K562 (cell line): ENCODE data around the gene GEMIN4. TPM values are rescaled to one million over a fixed set of nuclear protein-coding genes. Genes with fewer than 3 reads are reported as not detected.

Experiments
- ATAC-seq: fragments of 200-7000 bp; cut with Tn5 transposase; 3 replicates; pipeline ENCODE4 v1.9.1; 2020; ENCODE audit warnings: moderate library complexity
- BruUV-seq: library from RNA; stranded (reverse); fragments of 400-500 nt; replicated peaks from 2 replicates; lab custom pipeline; 2021; lab: Mats Ljungman, UMichigan
- CTCF ChIA-PET: fragments of 300-600 bp; formaldehyde crosslinking; extraction: SDS; loops from one replicate; lab custom pipeline; 2021; ENCODE audit warnings: low intra/inter-chr PET ratio; lab: Yijun Ruan, JAX
- POLR2A ChIA-PET: fragments of 300-600, 350-650 bp; sonication (Branson Sonifier 250); formaldehyde crosslinking; extraction: SDS; loops from one replicate; lab custom pipeline; 2021; ENCODE audit warnings: antibody characterized with exemption, inconsistent platforms; lab: Yijun Ruan, JAX
- DNase-seq, 4 experiments: peaks; one replicate each; pipeline versions ENCODE4 v3.0.0 to v3.0.0-alpha.2; 2011 to 2018; ENCODE audit warnings: low spot score in 3 of 4, mixed read lengths in 3 of 4; ENCODE audit errors: extremely low read depth in 1 of 4
- FAIRE-seq: peaks from 2 replicates; lab custom pipeline; 2011; peaks lifted over from hg19 to GRCh38; lab: Jason Lieb, UNC
- H2AFZ ChIP-seq: 2 replicates; pipeline ENCODE4 v1.6.0; 2011; ENCODE audit warnings: low read depth, low read length, control low read depth, inconsistent platforms
- H3K27ac ChIP-seq: fragments of 200-600 bp; 3 replicates; pipeline ENCODE4 v1.8.0; 2011; ENCODE audit warnings: low read depth, mild to moderate bottlenecking, control low read depth, inconsistent platforms, low read length, moderate library complexity, mixed read lengths; ENCODE audit errors: extremely low read depth
- H3K27me3 ChIP-seq, 2 experiments: fragments of 300-600 bp in 1 of 2; 2 replicates in 1 of 2; 3 replicates in 1 of 2; pipeline versions ENCODE4 v1.6.0 to v1.8.0; 2011; ENCODE audit warnings: inconsistent platforms in 2 of 2, low read length in 2 of 2, mild to moderate bottlenecking in 1 of 2, mixed read lengths in 1 of 2, moderate library complexity in 1 of 2; ENCODE audit not compliant: control insufficient read depth in 2 of 2, insufficient read depth in 2 of 2
- H3K36me3 ChIP-seq: fragments of 300-600 bp; 3 replicates; pipeline ENCODE4 v1.8.0; 2011; ENCODE audit warnings: mild to moderate bottlenecking, low read length, inconsistent platforms; ENCODE audit not compliant: control insufficient read depth, insufficient read depth
- H3K4me1 ChIP-seq, 2 experiments: fragments of 200-600 bp in 1 of 2; replicated peaks in 1 of 2; 2 replicates in 1 of 2; 3 replicates in 1 of 2; pipeline versions ENCODE4 v1.5.1 to v1.8.0; 2011; ENCODE audit warnings: inconsistent platforms in 2 of 2, low read length in 2 of 2, mild to moderate bottlenecking in 1 of 2, mixed read lengths in 1 of 2, moderate library complexity in 1 of 2; ENCODE audit not compliant: control insufficient read depth in 2 of 2, insufficient read depth in 2 of 2
- H3K4me2 ChIP-seq: 2 replicates; pipeline ENCODE4 v1.6.1; 2011; ENCODE audit warnings: low read length, control low read depth, inconsistent platforms, mixed read lengths; ENCODE audit not compliant: insufficient read depth
- H3K4me3 ChIP-seq: fragments of 200-600 bp; sonication (generic), shearing (Covaris generic); 2 replicates; pipeline ENCODE4 v1.5.1; 2016; ENCODE audit warnings: control low read depth, inconsistent platforms
- H3K79me2 ChIP-seq: fragments of 200-600 bp; 3 replicates; pipeline ENCODE4 v1.8.0; 2011; ENCODE audit warnings: low read length, inconsistent platforms; ENCODE audit not compliant: control insufficient read depth, insufficient read depth
- H3K9ac ChIP-seq, 2 experiments: 2 replicates each; pipeline versions ENCODE4 v1.6.0 to v1.6.1; 2011; ENCODE audit warnings: low read depth in 2 of 2, low read length in 2 of 2, control low read depth in 1 of 2, inconsistent platforms in 1 of 2, mild to moderate bottlenecking in 1 of 2, mixed read lengths in 1 of 2; ENCODE audit not compliant: insufficient read depth in 1 of 2
- H3K9me1 ChIP-seq: one replicate; pipeline ENCODE4 v1.6.0; 2011; ENCODE audit warnings: inconsistent platforms, mild to moderate bottlenecking, low read length, moderate library complexity; ENCODE audit not compliant: control insufficient read depth, insufficient read depth
- H3K9me3 ChIP-seq: replicated peaks from 2 replicates; pipeline ENCODE4 v1.5.1; 2011; ENCODE audit warnings: low read depth, low read length, inconsistent platforms; ENCODE audit not compliant: control insufficient read depth, insufficient read depth
- H4K20me1 ChIP-seq: replicated peaks from 2 replicates; pipeline ENCODE4 v1.6.1; 2011; ENCODE audit warnings: low read length, inconsistent platforms, mixed read lengths; ENCODE audit not compliant: control insufficient read depth, insufficient read depth
- C11orf30 ChIP-seq: fragments of 450-650 bp; IDR thresholded peaks from 2 replicates; pipeline ENCODE4 v1.6.1; 2016; ENCODE audit warnings: low read depth, mild to moderate bottlenecking
- KLF16 ChIP-seq: IDR thresholded peaks from 2 replicates; pipeline ENCODE4 v1.6.1; 2016; ENCODE audit warnings: antibody characterized with exemption
- PRMT5 ChIP-seq: sonication (generic); formaldehyde crosslinking; IDR thresholded peaks from 2 replicates; pipeline ENCODE4 v1.5.0; 2020; ENCODE audit warnings: missing genetic modification reagents
- USF2 ChIP-seq: sonication (generic); formaldehyde crosslinking; IDR thresholded peaks from 2 replicates; pipeline ENCODE4 v1.5.0; 2020; ENCODE audit warnings: missing genetic modification reagents
- ZNF639 ChIP-seq, 2 experiments: fragments of 200-800 bp in 1 of 2; sonication (Bioruptor generic) in 1 of 2; sonication (generic) in 1 of 2; formaldehyde crosslinking in 1 of 2; IDR thresholded peaks in 1 of 2; conservative IDR thresholded peaks in 1 of 2; 2 replicates each; pipeline versions ENCODE4 v1.5.0 to v1.6.1; 2016 to 2020; ENCODE audit warnings: missing compliant biosample characterization in 1 of 2, missing genetic modification characterization in 1 of 2, missing genetic modification reagents in 1 of 2
- WGBS: fragments of 100-300 bp; shearing (Covaris generic); methylation state at CpG from one replicate; pipeline ENCODE4 v1.1.6; 2016; ENCODE audit warnings: low coverage, mixed read lengths; ENCODE audit not compliant: insufficient coverage; ENCODE audit errors: missing lambda C conversion rate; 5-methylcytosine and 5-hydroxymethylcytosine counted together
- in situ Hi-C: fragments of 300-500 bp; cut with MboI; formaldehyde crosslinking; loops from 4 replicates; pipeline ENCODE4 v1.15.0; 2018; ENCODE audit warnings: inconsistent platforms, mixed read lengths
- intact Hi-C: fragments of 100-400 bp; cut with micrococcal nuclease; formaldehyde crosslinking; loops from 2 replicates; pipeline ENCODE4 v1.14.2; 2022
- polyA plus RNA-seq, 8 experiments: library from polyadenylated mRNA; depleted of rRNA in 4 of 8; stranded (reverse) in 5 of 8; unstranded in 3 of 8; fragments of >200 nt; fragmentation: Nextera tagmentation in 2 of 8; fragmentation: Illumina TruSeq in 1 of 8; extraction: Ambion mirVana in 2 of 8; extraction: Trizol in 1 of 8; gene quantifications; 2 replicates each; pipeline versions ENCODE4 v1.2.1 to v1.2.3, GENCODE V29; 2011 to 2014; ENCODE audit warnings: inconsistent platforms in 1 of 8, missing spikeins in 1 of 8
- total RNA-seq, 7 experiments: library from RNA; depleted of rRNA in 6 of 7; stranded (reverse); fragments of >200 nt in 6 of 7; fragmentation: Illumina TruSeq in 2 of 7; extraction: Trizol in 2 of 7; gene quantifications; 2 replicates each; pipeline versions ENCODE4 v1.2.1 to v1.2.3, GENCODE V29; 2011 to 2021; ENCODE audit warnings: low replicate concordance in 1 of 7

Gene GEMIN4
- total and polyA plus RNA-seq, 9 of the 15 experiments (the other 6 are each of a cell fraction or from before 2014, with no cell fraction given) = 1.8 to 42.5 (median 10.8) TPM

GRCh38 chr17:797236-797840 is 45.3 kb upstream of the GEMIN4 start:
- Histone ChIP-seq H3K27me3 (peaks cover 16 to 40% of the 10 kb centered on the region in 2 experiments), H3K9me3 (no peaks in the 10 kb centered on the region), H3K4me2 (no peak overlapping the region), H3K36me3 (peaks cover 5% of the 10 kb centered on the region; the same call in 1 of the 3 replicates), H3K4me1 (peaks cover 0 to 4% of the 10 kb centered on the region in 2 experiments; a peak in 1 of 5 replicates), H2AFZ (no peak overlapping the region), H3K9ac (no peak overlapping the region), H4K20me1 (0 out of 2 replicates have a peak, but pooled peaks cover 7% of the 10 kb centered on the region), H3K79me2 (no peaks in the 10 kb centered on the region), H3K4me3 (no peak overlapping the region), H3K27ac (no peak overlapping the region), H3K9me1 (no peaks in the 10 kb centered on the region)
- DNase-seq (no peak), ATAC-seq (no peak), FAIRE-seq (no peak)
- in situ Hi-C loops = no loop called here
- ChIA-PET POLR2A (interaction anchor here (1.1 to 1.4 kb wide), 3 partner anchors 11 to 128 kb away, joined by 3 to 6 read pairs (median 5); no protein-coding TSS in a partner anchor), CTCF (no interaction called here)
- intact Hi-C loops = loop anchor here (5.0 kb wide), 1 partner anchor 200 kb away; the partner anchor contains the start of gene TIMM22
- BruUV-seq = no TSS peak
- WGBS = 44% methylated on average over 11 of the region's 22 CpGs
- no peak for TF ChIP-seq PRMT5 (CRISPR knock-in tag)

GRCh38 chr17:796609-797008 is 44.5 kb upstream of the GEMIN4 start:
- intact Hi-C loops = loop anchor here (5.0 kb wide), 1 partner anchor 201 kb away; the partner anchor contains the start of gene TIMM22
- no peaks in the 10 kb centered on the region for H3K9me1 ChIP-seq
- H3K27ac ChIP-seq = no peak overlapping the region
- H3K4me1 ChIP-seq = peaks cover 0 to 4% of the 10 kb centered on the region in 2 experiments; a peak in 1 of 5 replicates
- H2AFZ ChIP-seq = no peak overlapping the region
- H3K79me2 ChIP-seq = no peaks in the 10 kb centered on the region
- H3K27me3 ChIP-seq = peaks cover 15 to 33% of the 10 kb centered on the region in 2 experiments
- in situ Hi-C loops = no loop called here
- H3K4me3 ChIP-seq = no peak overlapping the region
- WGBS = 30% methylated on average over 6 of the region's 15 CpGs
- CTCF ChIA-PET = no interaction called here
- ATAC-seq (no peak), FAIRE-seq (no peak), DNase-seq (no peak)
- H3K4me2 ChIP-seq = no peak overlapping the region
- no peaks in the 10 kb centered on the region for H3K9me3 ChIP-seq
- no peak overlapping the region for H3K9ac ChIP-seq
- peaks cover 12% of the 10 kb centered on the region; the same call in 1 of the 3 replicates for H3K36me3 ChIP-seq
- TF ChIP-seq C11orf30 = no peak
- no peak for TF ChIP-seq USF2
- no peak for TF ChIP-seq ZNF639 (CRISPR knock-in tag; conservative IDR thresholded peaks at IDR 0.05 in 1 of 2, IDR thresholded peaks at IDR 0.05 in 1 of 2)
- no peak for TF ChIP-seq KLF16
- TF ChIP-seq, all 486 proteins: peak for 0
- POLR2A ChIA-PET = interaction anchor here (1.1 to 1.2 kb wide), 2 partner anchors 37 to 128 kb away, joined by 3 to 6 read pairs; no protein-coding TSS in a partner anchor
- H4K20me1 ChIP-seq = 0 out of 2 replicates have a peak, but pooled peaks cover 7% of the 10 kb centered on the region
- no TSS peak for BruUV-seq
